NCI-H146 treated with DMSO at 0.1 percent for 48 hours (cell line): ENCODE measurements around the gene VAPB.

Experiments used
- DNase-seq: peaks from one replicate; lab custom pipeline; 2025; ENCODE audit not compliant: unreplicated experiment; lab: John Stamatoyannopoulos, UW

VAPB gene

GRCh38 chr20:58479726-58480440, 90.9 kb downstream of the VAPB start:
- no peak for DNase-seq

- no peak for DNase-seq
These were observed 91.7 kb downstream of the VAPB start for GRCh38 chr20:58480551-58481336.

- DNase-seq = no peak
These were observed 92.5 kb downstream of the VAPB start for GRCh38 chr20:58481481-58482021.

GRCh38 chr20:58482416-58482815, 93.4 kb downstream of the VAPB start:
- no peak for DNase-seq

- no peak for DNase-seq
These were observed 94.0 kb downstream of the VAPB start for GRCh38 chr20:58483051-58483450.

- DNase-seq = no peak
These were observed 94.4 kb downstream of the VAPB start for GRCh38 chr20:58483470-58483869.

- no peak for DNase-seq
These were observed 96.4 kb downstream of the VAPB start for GRCh38 chr20:58485393-58485792.

GRCh38 chr20:58486207-58486606, 97.2 kb downstream of the VAPB start:
- DNase-seq = no peak

- DNase-seq = no peak
These were observed 103.2 kb downstream of the VAPB start for GRCh38 chr20:58492074-58492718.

- no peak for DNase-seq
These were observed 103.9 kb downstream of the VAPB start for GRCh38 chr20:58492795-58493524.

- no peak for DNase-seq
These were observed 106.0 kb downstream of the VAPB start for GRCh38 chr20:58494923-58495622.

- DNase-seq = no peak
These were observed 106.8 kb downstream of the VAPB start for GRCh38 chr20:58495623-58496428.

GRCh38 chr20:58496429-58496769, 107.4 kb downstream of the VAPB start:
- DNase-seq = no peak

- DNase-seq = no peak
These were observed 108.1 kb downstream of the VAPB start for GRCh38 chr20:58497076-58497641.

- no peak for DNase-seq
These were observed 108.9 kb downstream of the VAPB start for GRCh38 chr20:58497724-58498469.

GRCh38 chr20:58498470-58499068, 109.5 kb downstream of the VAPB start:
- DNase-seq = no peak

- DNase-seq = no peak
These were observed 111.2 kb downstream of the VAPB start for GRCh38 chr20:58500256-58500655.
